HEK293T (cell line): ENCODE results near the gene METTL9.

Experiments
- CTCF ChIA-PET: fragments of 350-600 bp; formaldehyde crosslinking; extraction: SDS; loops from one replicate; lab custom pipeline; 2021; ENCODE audit warnings: antibody characterized with exemption, inconsistent platforms; lab: Yijun Ruan, JAX
- POLR2A ChIA-PET: fragments of 350-600 bp; formaldehyde crosslinking; extraction: SDS; loops from one replicate; lab custom pipeline; 2020; ENCODE audit warnings: antibody characterized with exemption, inconsistent platforms; lab: Yijun Ruan, JAX
- DNase-seq: peaks from one replicate; pipeline ENCODE4 v3.0.0; 2012; ENCODE audit warnings: mixed read lengths; ENCODE audit errors: extremely low spot score
- ARNT ChIP-seq: fragments of 450-650 bp; IDR thresholded peaks from 2 replicates; pipeline ENCODE4 v1.6.1; 2017; ENCODE audit warnings: mild to moderate bottlenecking
- BHLHE40 ChIP-seq: fragments of 450-650 bp; IDR thresholded peaks from 2 replicates; pipeline ENCODE4 v1.6.1; 2016; ENCODE audit warnings: mild to moderate bottlenecking, moderate library complexity, borderline replicate concordance
- CTBP1 ChIP-seq: fragments of 450-650 bp; IDR thresholded peaks from 2 replicates; pipeline ENCODE4 v1.6.1; 2016; ENCODE audit warnings: borderline replicate concordance
- ELF4 ChIP-seq: fragments of 450-650 bp; IDR thresholded peaks from 2 replicates; pipeline ENCODE4 v1.6.1; 2017; ENCODE audit warnings: antibody characterized with exemption
- FOXA1 ChIP-seq: fragments of 450-650 bp; IDR thresholded peaks from 2 replicates; pipeline ENCODE4 v1.6.1; 2016; ENCODE audit warnings: mild to moderate bottlenecking
- FOXK2 ChIP-seq: fragments of 450-650 bp; IDR thresholded peaks from 2 replicates; pipeline ENCODE4 v1.6.1; 2016; ENCODE audit warnings: mild to moderate bottlenecking
- FOXM1 ChIP-seq: fragments of 450-650 bp; IDR thresholded peaks from 2 replicates; pipeline ENCODE4 v1.6.1; 2017; ENCODE audit warnings: mild to moderate bottlenecking, borderline replicate concordance
- HDGF ChIP-seq: fragments of 450-650 bp; IDR thresholded peaks from 2 replicates; pipeline ENCODE4 v1.6.1; 2017; ENCODE audit warnings: antibody characterized with exemption, borderline replicate concordance
- L3MBTL2 ChIP-seq: fragments of 450-650 bp; conservative IDR thresholded peaks from 2 replicates; pipeline ENCODE4 v1.6.1; 2016; ENCODE audit warnings: mild to moderate bottlenecking
- LEF1 ChIP-seq: fragments of 450-650 bp; IDR thresholded peaks from 2 replicates; pipeline ENCODE4 v1.6.1; 2017; ENCODE audit warnings: mild to moderate bottlenecking, borderline replicate concordance
- NFRKB ChIP-seq: fragments of 450-650 bp; IDR thresholded peaks from 2 replicates; pipeline ENCODE4 v1.6.1; 2016; ENCODE audit warnings: mild to moderate bottlenecking, moderate library complexity
- SP1 ChIP-seq: fragments of 450-650 bp; IDR thresholded peaks from 2 replicates; pipeline ENCODE4 v1.6.1; 2017
- SUZ12 ChIP-seq: fragments of 450-650 bp; IDR thresholded peaks from 2 replicates; pipeline ENCODE4 v1.6.1; 2016; ENCODE audit warnings: mild to moderate bottlenecking
- TARDBP ChIP-seq: fragments of 450-650 bp; IDR thresholded peaks from 2 replicates; pipeline ENCODE4 v1.6.1; 2016
- ZNF384 ChIP-seq: fragments of 450-650 bp; IDR thresholded peaks from 2 replicates; pipeline ENCODE4 v1.6.1; 2016
- TF ChIP-seq, protein P1 (sequence below): fragments of 450-650 bp; IDR thresholded peaks from 2 replicates; pipeline ENCODE4 v1.6.1; 2016

METTL9 gene

DNA sequence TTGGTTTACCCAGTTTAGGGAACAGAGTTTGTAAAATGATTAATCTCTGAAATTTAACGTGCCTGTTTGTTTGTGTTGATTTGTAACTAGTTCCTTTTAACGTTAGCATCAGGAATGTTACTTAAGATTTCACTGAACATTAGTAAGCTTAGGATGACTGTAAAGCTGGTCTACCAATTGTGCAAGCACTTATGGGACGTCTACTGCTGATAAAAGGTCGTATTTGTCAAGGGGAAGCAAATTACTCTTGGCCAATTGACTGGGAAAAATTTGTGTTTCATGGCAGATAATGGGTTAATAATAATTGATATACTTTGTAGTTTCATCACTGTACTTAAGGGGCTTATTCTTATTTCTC is 11.8 kb downstream of the METTL9 start:
- ChIA-PET CTCF (interaction anchor here (0.7 kb wide), 1 partner anchor 98 kb away, joined by 3 read pairs; no protein-coding TSS in a partner anchor), POLR2A (interaction anchor here (0.6 kb wide), 1 partner anchor 51 kb away, joined by 3 read pairs; no protein-coding TSS in a partner anchor)
- no peak for TF ChIP-seq LEF1
- TF ChIP-seq FOXM1, result no peak
- no peak for TF ChIP-seq NFRKB
- TF ChIP-seq SUZ12, result no peak
- no peak for TF ChIP-seq ARNT
- no peak for TF ChIP-seq L3MBTL2
- no peak for TF ChIP-seq HDGF
- TF ChIP-seq CTBP1, result no peak
- no peak for DNase-seq

DNA sequence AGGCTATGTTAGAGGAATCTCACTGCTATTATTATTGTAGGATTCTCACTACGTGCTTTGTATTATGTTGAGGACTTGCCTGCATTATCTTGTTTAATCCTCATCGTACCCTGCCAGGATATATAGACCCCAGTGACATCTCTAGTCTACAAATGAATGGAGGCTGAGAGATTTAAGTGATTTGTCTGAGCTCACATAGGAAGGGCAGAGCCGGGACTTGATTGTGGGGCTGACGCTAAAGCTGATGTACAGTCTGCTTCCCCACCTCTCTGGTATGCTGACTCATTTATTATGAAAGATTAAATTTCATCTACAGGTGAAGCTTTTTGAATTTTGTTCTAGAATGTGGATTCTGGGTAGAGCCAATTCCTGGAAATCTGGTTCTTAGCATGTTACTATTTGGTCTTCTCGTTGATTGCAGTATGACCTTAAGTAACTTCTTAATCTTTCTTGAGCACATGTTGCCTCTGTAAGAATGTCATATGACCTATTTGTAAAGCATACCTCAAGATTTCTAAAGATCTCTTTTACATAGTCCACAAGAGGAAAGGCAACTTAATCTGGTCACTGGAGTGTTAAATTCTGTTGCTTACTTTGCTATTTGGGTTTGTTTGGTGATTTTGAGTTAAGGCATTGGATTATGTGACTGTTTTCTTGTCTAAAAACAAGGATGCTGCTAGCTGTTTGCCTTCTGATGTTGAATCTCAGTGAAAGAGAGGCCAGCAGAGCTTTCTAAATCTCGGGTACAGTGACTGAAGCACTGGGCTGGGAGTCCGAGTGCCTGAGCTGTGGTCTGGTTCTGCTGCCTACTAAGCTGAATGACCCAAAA is 12.4 kb downstream of the METTL9 start:
- ChIA-PET POLR2A (interaction anchor here (0.6 kb wide), 1 partner anchor 50 kb away, joined by 3 read pairs; no protein-coding TSS in a partner anchor), CTCF (no interaction called here)
- no peak for DNase-seq
- TF ChIP-seq CTBP1, result no peak
- TF ChIP-seq HDGF, result no peak
- TF ChIP-seq SUZ12, result no peak
- no peak for TF ChIP-seq L3MBTL2

DNA sequence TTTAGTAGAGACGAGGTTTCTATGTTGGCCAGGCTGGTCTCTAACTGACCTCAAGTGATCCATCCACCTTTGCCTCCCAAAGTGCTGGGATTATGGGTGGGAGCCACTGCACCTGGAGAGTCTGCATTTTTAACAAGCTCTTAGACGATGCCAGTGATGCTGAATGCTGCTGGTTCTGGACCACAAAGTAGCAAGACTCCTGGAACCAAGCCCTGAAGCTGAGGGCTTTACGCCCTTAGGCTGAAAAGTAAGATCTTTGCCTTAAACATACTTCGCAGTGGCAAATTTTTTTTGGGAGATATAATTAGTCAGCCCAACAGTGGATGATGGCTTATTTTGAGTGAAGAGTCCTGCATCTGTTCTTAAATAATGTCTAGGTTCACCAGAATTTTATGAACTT is 14.0 kb downstream of the METTL9 start:
- ChIA-PET POLR2A (no interaction called here), CTCF (no interaction called here)
- DNase-seq, result no peak
- no peak for TF ChIP-seq HDGF

DNA sequence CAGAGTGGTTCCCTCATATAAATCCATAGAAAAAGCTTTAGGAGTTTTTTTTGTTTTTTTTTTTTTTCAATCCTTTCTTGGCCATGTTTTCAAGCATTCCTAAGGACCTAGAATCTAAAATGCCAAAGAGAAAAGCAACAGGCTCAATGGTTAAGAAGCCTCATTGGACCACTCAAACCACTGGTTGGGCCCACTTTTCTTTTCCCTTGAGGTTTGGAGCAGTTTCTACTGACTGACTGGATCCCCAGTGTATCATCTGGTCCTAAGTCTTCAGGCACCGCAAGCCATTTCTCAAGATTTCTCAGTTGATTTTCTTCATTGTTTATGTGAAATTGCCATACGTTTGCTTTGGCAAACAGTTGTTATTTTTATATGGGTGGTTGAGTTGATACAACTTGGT is 14.4 kb downstream of the METTL9 start:
- POLR2A ChIA-PET, result no interaction called here
- CTCF ChIA-PET, result no interaction called here
- TF ChIP-seq LEF1 (no peak), ZNF384 (no peak), HDGF (no peak), FOXA1 (no peak), NFRKB (no peak)
- TF ChIP-seq, protein P1, sequence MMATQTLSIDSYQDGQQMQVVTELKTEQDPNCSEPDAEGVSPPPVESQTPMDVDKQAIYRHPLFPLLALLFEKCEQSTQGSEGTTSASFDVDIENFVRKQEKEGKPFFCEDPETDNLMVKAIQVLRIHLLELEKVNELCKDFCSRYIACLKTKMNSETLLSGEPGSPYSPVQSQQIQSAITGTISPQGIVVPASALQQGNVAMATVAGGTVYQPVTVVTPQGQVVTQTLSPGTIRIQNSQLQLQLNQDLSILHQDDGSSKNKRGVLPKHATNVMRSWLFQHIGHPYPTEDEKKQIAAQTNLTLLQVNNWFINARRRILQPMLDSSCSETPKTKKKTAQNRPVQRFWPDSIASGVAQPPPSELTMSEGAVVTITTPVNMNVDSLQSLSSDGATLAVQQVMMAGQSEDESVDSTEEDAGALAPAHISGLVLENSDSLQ, result no peak
- DNase-seq, result no peak

DNA sequence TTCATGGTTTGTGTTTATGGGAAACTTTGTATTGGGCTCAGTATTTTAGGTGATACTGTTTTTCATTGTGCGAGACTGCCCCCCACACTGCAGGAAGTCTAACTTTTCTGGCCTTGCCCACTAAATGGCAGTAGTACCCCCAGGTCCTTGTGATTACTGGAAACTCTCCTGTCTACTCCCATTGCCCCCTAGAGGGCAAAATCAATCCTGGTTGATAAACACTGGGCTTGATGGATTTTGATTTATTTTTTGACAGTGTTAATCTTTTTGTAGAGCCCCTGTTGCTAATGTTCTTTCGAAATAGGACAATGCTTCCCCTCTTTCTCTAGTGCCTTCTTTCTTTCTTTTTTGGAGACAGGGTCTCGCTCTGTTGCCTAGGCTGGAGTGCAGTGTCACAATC is 15.5 kb downstream of the METTL9 start:
- TF ChIP-seq FOXK2, result no peak
- TF ChIP-seq, protein P1, result peak; percentile 58; the same call in 1 of the 2 replicates
- ChIA-PET POLR2A (no interaction called here), CTCF (no interaction called here)
- DNase-seq, result no peak

DNA sequence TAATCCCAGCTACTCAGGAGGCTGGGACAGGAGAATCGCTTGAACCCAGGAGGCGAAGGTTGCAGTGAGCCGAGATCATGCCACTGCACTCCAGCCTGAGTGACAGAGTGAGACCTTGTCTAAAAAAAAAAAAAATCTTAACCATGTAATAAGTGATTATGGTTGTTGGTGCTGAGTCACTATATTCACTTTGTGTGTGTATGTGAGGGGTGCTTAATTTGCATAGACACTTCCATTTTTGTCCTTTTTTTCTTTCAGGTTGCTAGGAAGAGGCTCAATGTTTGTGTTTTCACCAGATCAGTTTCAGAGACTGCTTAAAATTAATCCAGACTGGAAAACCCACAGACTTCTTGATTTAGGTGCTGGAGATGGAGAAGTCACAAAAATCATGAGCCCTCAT is 18.2 kb downstream of the METTL9 start:
- TF ChIP-seq SUZ12 (no peak), TARDBP (no peak), CTBP1 (no peak), SP1 (no peak), ELF4 (no peak), FOXA1 (no peak), L3MBTL2 (no peak), BHLHE40 (no peak), HDGF (no peak), FOXK2 (no peak), ZNF384 (no peak)
- TF ChIP-seq, protein P1, result no peak
- DNase-seq, result no peak
- ChIA-PET CTCF (no interaction called here), POLR2A (no interaction called here)

DNA sequence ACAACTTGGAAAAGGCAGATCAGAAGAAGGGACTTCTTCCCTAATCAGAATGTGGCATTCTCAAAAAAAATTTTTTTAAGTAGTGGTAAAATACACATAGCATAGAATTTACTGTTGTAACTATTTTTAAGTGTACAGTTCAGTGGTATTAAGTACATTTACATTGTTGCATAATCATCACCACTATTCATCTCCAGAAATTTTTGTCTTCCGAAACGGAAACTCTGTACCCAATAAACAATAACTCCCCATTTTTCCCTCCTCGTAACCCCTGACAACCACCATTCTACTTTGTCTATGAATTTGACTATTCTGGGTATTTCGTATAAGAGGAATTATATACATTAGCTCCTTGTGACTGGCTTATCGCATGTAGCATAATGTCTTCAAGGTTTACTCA is 18.9 kb downstream of the METTL9 start:
- ChIA-PET POLR2A (no interaction called here), CTCF (no interaction called here)
- DNase-seq, result no peak
- no peak for TF ChIP-seq LEF1
- no peak for TF ChIP-seq SUZ12
- no peak for TF ChIP-seq FOXA1
- TF ChIP-seq, protein P1, result no peak
- no peak for TF ChIP-seq ZNF384
- no peak for TF ChIP-seq NFRKB
- no peak for TF ChIP-seq FOXM1
- TF ChIP-seq ARNT, result no peak
- TF ChIP-seq BHLHE40, result no peak
- no peak for TF ChIP-seq L3MBTL2
- no peak for TF ChIP-seq SP1
- TF ChIP-seq CTBP1, result no peak
- TF ChIP-seq TARDBP, result no peak
- TF ChIP-seq HDGF, result no peak
